Measurements from ENCODE around the gene ITGB6. TPM values are rescaled to one million over a fixed set of nuclear protein-coding genes. Genes with fewer than 3 reads are reported as not detected.
A peak's percentile ranks its signal among the peaks of the same experiment; 100 is the strongest.

Gene ITGB6
- total and polyA plus RNA-seq, 10 of the 15 experiments (the other 5 are each of a cell fraction or from before 2014, with no cell fraction given) = 0.04 TPM; not detected in 9

DNA sequence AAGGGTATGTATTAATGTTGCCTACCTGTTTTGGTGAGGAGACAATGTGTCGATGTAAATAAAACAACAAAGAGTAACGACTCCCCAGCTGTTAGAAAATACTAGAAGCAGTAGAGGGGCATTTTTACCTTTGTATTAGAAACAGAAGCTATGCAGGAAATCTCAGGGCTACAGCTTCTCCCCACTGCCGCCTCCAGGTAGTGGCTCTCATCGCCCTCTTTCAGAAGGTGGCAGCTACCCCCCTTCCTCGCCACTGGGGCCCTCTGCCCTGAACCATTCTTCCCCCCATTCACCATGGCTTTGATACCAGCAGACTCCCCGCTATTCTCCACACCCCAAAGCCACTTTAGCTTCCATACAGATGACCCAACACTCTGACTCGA, 144.4 kb downstream of the ITGB6 start:
- no TSS peak for BruUV-seq (replicated peaks)
- DNase-seq (ENCODE audit: low read depth, low spot score) = no peak
- Histone ChIP-seq H3K27ac (ENCODE audit: control insufficient read depth, insufficient read depth) (no peak overlapping the region), H3K9me3 (replicated peaks; ENCODE audit: control insufficient read depth, insufficient read depth, low read length) (no peaks in the 10 kb centered on the region), H4K20me1 (ENCODE audit: control insufficient read depth, insufficient read depth) (no peaks in the 10 kb centered on the region), H3K4me2 (ENCODE audit: control insufficient read depth, insufficient read depth) (no peak overlapping the region), H3K36me3 (ENCODE audit: control insufficient read depth in 2 of 2, insufficient read depth in 2 of 2, low read length in 1 of 2) (no peaks in the 10 kb centered on the region), H3K4me1 (ENCODE audit: control insufficient read depth, insufficient read depth, low read length) (no peaks in the 10 kb centered on the region), H3K4me3 (no peak overlapping the region), H3K9ac (ENCODE audit: control insufficient read depth, insufficient read depth, low read length) (no peak overlapping the region), H3K27me3 (replicated peaks in 1 of 2; ENCODE audit: control insufficient read depth in 2 of 2, insufficient read depth in 2 of 2, low read length in 1 of 2) (no peaks in the 10 kb centered on the region; a peak in 2 of 4 replicates), H3K79me2 (ENCODE audit: control insufficient read depth, insufficient read depth, low read length) (no peaks in the 10 kb centered on the region), H2AFZ (ENCODE audit: control insufficient read depth, low read depth, low read length) (no peak overlapping the region)
- WGBS (ENCODE audit: insufficient coverage, insufficient replicate concordance, low lambda C conversion rate, missing lambda C conversion rate) = 23% methylated on average over 7 of the region's 7 CpGs
- ChIA-PET RAD21 (ENCODE audit: unreplicated experiment) (no interaction called here), CTCF (no interaction called here), POLR2A (no interaction called here), SMC1A (ENCODE audit: uncharacterized antibody, unreplicated experiment) (interaction anchor here (0.7 kb wide), 1 partner anchor 11 kb away, joined by 3 read pairs; no protein-coding TSS in a partner anchor)
- peak; percentile 26; the same call in 1 of the 3 replicates for ATAC-seq
- intact Hi-C loops (cut with micrococcal nuclease; ENCODE audit: unreplicated experiment) (no loop called here), in situ Hi-C loops (cut with MboI) (no loop called here)
- no peak for TF ChIP-seq IKZF1 (conservative IDR thresholded peaks at IDR 0.05)
- TF ChIP-seq SMAD1 (IDR thresholded peaks at IDR 0.05; ENCODE audit: low read depth, partially characterized antibody) = no peak
- TF ChIP-seq GABPA (IDR thresholded peaks at IDR 0.05; ENCODE audit: low read depth) = no peak
- TF ChIP-seq WRNIP1 (IDR thresholded peaks at IDR 0.05; ENCODE audit: borderline replicate concordance, low read depth, low read length) = no peak
- no peak for TF ChIP-seq PML (IDR thresholded peaks at IDR 0.05; ENCODE audit: low read length)
- TF ChIP-seq ETV6 (conservative IDR thresholded peaks at IDR 0.05 in 1 of 2, IDR thresholded peaks at IDR 0.05 in 1 of 2; ENCODE audit: borderline replicate concordance in 1 of 2, low read depth in 1 of 2) = no peak
- no peak for TF ChIP-seq HSF1 (IDR thresholded peaks at IDR 0.05; ENCODE audit: low read depth, low read length)
- no peak for TF ChIP-seq ZNF207 (IDR thresholded peaks at IDR 0.05; ENCODE audit: borderline replicate concordance)
- no peak for TF ChIP-seq LARP7 (IDR thresholded peaks at IDR 0.05)
- TF ChIP-seq SMARCA5 (IDR thresholded peaks at IDR 0.05) = no peak
- TF ChIP-seq E2F8 (IDR thresholded peaks at IDR 0.05; ENCODE audit: low read depth, partially characterized antibody) = no peak
- no peak for FAIRE-seq

All from GM12878 (cell line).